OCI-LY3 (cell line): ENCODE data around the gene LSM12.

Source experiments
- CTCF ChIP-seq: fragments of 200-600, 300-600 bp; sonication (generic); IDR thresholded peaks from 2 replicates; pipeline ENCODE4 v1.5.1; 2014; ENCODE audit warnings: antibody characterized with exemption, low read length, low read depth
- EZH2phosphoT487 ChIP-seq: fragments of 200-600 bp; shearing (Covaris generic); IDR thresholded peaks from 2 replicates; pipeline ENCODE4 v1.6.1; 2018; ENCODE audit warnings: antibody characterized with exemption, mixed run types, low read depth

GRCh38 chr17:43995150-43995471, 71.4 kb downstream of the LSM12 start:
- TF ChIP-seq CTCF (no peak), EZH2phosphoT487 (no peak)
